Non-pigmented ciliary epithelial cell (primary cell): ENCODE data around the gene PLA2G2C.
A peak's percentile ranks its signal among the peaks of the same experiment; 100 is the strongest.

Experiments used
- DNase-seq: peaks from one replicate; pipeline ENCODE4 v3.0.0-alpha.2; 2010; ENCODE audit warnings: low read depth

The PLA2G2C gene

DNA sequence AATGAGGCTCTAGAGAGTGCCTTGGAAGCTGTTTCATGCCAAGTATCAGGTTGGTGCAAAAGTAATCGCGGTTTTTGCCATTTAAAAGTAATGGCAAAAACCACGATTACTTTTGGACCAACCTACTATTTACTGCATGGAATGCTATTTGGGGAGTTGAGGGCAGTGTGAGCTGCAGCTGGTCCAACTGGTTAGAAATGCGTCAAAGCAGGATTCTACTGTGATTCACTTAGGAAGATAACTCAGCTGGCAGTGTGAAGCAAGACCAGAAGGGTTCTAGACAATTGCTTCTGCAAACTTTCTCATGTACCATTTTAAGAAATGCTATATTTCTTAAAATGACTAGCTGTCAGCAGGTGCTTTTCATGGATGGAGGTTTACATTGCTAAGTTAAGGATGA lies 21.2 kb upstream of the PLA2G2C start:
- DNase-seq, result no peak

DNA sequence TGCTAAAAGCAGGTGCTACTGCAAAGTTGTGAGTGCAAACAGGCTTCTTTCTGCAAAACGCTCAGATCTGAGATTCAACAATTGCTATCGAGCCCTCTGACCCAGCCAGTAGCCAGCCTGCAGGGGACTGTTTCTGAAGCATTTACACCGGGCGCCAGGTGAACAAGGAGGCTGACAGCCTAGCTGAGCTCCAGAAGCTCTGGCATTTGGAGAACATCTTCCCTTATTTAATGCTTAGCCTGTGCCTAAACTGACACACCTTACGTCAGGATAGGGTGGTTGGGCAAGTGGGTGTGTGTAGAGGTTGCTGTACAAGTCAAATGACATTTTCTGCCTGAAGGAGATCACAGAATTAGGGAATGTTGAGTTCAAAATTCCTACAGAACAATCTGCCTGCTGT lies 15.8 kb upstream of the PLA2G2C start:
- no peak for DNase-seq

DNA sequence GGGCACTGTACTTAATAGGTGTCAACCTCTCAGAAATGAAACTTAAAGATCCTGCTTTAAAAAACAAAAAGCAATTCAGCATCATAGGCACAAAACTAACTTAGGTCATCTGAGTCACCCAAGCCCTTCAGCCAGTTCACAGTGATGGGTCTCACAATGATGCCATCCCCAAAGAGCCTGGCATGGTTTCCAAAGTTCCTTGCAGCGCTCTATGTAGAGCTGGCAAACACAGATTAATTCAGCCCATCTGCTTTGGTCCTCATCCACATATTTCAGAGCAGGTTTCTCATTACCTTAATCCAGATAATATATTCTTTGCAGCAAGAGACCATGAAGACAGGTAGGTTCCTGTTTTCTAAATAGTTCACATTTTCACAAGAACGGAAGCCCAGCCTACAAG lies 14.6 kb upstream of the PLA2G2C start:
- DNase-seq, result no peak

DNA sequence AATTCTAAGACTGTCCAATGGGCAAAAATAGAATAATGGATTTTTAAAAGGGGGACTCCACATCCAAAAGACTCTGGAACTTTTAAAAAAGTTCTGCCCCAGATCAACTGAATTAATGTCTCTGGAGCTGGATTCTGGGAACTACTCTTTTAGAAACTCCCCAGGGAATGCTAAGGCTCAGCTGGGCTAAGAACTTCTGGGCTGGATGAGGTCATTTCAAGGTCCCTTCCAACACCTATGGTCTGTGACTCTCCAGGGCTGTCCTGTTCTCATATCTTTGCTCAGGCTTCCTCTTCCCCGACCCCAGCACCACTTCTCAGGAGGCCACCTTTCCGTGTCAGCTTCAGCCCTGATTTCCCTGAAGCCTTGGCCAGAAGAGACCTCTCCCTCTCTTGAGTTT lies 13.5 kb upstream of the PLA2G2C start:
- DNase-seq, result no peak

DNA sequence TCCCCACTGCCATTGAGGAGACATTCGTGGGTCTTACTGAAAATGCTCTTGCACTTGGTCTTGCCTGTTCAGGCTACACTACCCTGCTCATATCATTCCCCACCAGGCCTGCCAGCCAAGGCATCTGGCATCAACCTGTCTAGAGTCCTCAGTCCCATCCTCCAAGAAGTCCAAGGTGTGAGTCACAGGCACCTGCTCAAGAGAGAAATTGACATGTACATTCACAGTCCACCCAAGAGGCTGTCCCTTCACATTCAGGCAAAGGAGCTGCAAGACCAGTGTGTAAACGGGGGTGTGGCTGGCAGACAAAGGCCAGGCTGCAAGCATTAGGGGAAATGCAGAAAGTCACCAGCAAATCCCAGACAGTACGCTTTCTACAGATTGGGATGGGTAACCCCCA lies 13.1 kb upstream of the PLA2G2C start:
- no peak for DNase-seq

DNA sequence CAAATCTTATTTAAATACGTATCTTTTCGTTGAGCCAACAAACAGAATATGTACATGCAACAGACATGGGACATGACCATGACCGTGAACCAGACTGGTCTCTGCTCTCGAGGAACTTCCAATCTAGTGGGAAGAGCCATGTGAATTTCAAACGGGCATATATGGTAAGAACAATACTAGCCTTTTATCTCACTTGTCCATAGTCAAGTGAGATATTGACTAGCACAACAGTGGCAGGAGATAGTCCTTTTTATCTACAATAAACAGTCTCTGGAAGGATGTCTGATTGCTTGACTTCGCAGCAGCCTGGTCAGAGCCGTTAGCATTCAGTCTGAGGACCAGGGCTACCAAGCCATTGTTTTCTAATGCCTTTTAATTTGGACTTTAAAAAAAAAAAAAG lies 12.6 kb upstream of the PLA2G2C start:
- no peak for DNase-seq

DNA sequence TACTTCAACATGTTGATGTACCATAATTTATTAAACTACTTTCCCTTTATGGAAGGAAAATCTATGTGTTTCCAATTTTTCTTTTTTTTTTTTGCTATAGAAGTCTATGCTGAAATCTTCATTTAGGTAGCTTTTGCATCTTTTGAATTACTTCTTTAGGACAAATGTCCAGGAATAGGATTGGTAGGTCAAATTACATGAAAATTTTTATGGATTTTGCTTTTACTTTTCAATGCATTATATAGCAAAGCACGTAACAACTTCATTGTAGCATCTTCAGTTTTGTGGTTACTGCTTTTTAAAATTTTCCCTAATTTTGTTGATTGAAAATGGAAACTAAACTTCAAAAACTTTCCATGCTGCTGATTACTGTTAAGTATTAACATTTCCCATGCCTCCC lies 12.0 kb upstream of the PLA2G2C start:
- DNase-seq, result no peak

DNA sequence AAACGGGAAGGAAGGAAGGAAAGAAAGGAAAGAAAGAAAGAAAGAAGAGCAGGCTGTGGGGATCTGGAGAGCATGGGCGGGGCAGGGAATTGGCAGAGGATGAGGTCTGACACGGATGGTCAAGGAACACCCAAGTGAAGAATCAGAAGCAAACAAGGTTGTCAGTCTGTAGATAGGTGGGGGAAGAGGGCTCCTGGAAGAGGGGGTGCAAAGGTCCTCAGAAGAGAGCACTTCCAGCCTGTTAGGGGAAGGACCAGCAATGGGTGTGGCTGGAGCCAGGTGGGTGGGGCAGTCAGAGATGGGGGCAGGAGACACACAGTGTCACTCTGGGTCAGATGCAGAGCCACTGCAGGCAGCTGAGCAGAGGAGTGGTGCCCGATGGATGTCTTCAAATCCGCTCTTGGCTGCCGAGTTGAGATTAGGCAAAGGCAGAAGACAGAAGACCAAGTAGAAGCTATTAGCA lies 11.0 kb upstream of the PLA2G2C start:
- DNase-seq, result no peak

DNA sequence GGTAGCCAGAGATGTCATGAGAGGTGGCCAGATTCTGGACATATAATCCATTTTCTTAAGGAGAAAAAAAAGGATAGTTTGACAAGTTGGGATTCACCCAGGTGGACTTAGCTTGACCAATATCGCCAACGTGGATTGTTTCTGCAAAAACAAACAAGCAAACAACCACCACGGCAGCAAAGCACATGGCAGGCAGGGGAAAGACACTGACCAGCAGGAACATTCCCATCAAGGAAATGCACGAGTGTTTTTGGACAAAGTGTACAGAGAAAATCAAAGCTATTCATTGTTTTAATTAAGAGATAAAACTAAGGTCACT lies 9.1 kb upstream of the PLA2G2C start:
- no peak for DNase-seq

DNA sequence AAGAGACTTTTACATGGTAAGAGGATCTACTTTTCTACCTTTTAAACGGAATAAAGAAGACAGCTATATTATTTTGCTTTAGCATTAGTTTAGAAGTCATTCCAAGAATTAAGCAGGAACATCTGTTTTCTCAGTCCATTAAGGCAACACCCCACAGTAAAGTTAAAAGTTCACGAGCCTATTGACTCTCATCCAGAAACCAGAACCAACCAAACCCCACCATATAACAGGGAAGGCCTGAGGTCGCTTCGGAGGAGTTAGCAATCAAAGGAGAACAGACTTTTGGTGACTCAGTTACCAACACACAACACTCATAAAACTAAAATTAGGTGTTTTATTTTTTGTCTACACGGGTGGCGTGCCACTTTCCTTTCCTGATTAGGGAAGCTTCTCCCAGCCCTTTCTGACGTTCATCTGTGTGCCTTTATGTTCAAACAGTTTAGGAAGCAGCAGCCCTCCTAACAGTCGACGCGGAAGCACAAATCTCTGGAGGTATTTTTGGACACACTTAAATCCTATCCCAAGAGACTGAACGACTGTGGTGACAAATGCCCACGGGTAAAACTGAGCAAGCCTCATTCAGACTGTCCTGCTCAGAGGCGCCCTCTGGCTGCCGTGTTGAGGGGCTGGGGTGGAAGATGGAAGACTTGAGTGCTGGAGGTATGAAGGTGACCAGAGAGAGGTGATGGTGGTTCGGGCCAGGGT lies 8.6 kb upstream of the PLA2G2C start:
- peak; percentile 5 for DNase-seq

DNA sequence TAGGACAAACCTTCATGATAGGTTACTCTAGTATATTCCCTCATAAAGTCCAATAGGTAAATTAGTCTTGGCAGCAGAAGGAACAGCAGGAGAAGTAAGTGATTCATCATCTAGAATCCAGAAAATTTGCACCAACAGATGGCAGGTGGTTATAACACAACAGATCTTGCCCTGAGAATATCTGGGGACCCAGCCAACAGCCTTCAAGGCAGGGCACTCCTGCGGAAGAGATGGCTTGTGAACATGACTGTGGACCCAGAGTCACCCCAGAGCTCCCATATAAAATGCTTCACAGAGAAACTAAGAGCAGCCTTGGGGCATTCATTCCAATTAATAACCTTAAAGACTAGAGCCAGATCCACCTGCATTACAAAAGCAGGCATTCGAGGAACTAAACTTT lies 7.9 kb upstream of the PLA2G2C start:
- DNase-seq, result no peak

DNA sequence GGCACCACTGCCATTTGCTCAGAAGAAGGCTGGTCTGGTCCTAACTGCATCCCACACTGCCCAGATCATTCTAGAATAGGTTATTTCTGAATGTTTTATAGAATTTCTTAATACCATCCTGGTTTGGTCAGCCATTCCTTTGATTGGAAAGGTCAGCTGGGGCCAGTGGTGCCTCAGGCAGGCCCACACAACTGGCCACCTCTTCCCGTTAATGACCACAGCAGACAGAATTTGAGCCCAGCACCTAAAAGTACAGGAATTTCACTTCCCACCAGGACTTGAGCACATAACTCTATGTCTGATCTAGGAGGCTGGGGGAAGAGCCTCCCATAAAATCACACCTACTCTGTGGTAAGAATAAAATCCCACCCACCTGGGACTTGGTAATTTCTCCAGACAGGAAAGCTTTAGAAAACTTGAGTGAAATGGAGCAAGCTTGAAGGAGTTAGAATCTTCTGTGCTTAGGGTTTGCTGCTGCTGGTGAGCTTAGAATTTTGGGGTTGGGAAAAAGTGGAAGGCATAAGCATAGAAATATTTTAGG lies 6.6 kb upstream of the PLA2G2C start:
- no peak for DNase-seq

DNA sequence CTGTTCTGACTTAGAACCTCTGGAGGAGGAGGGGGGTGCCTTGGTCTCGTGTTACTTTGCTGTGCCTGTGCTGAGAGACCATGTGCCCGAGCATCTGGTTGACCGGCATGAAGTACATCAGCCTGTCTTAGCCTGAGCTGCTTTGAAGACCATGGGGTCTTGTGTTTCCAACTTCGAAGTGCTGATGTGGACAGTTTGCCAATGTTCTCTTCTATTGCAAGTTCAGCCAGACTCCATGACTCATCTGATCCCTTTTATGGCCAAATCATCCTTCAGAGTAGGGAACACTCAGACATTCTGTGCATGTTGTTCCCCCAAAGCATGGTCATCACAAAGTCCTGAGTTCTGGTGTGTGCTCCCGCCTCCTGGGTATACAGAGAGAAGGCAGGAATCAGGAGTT lies 6.0 kb upstream of the PLA2G2C start:
- DNase-seq, result no peak

DNA sequence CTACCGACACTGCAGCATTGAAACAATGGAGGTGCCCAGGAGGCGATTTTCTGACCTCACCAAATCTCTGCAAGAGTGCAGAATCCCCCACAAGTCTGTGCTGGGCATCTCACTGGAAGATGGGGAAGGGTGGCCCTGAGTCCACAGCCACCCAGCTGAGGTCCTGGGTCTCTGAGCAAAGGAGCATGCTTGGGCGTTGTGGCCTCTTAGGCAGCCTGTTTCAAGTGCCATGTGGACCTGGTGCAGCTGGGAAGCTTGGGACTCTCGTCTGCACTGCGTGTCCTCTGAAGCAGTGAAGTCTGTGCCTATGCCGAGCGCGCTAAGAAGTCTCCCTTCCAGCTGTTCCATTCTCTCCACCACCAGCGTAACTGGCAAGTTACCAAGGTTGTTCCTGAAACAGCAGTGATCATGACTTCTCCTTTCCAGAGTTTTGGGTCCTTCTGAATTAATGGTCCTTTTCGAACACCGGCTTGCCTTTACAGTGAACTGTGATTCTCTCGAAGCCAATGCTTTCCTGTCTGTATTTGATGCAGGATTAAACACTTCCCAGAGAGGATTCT lies 5.0 kb upstream of the PLA2G2C start:
- DNase-seq, result no peak

DNA sequence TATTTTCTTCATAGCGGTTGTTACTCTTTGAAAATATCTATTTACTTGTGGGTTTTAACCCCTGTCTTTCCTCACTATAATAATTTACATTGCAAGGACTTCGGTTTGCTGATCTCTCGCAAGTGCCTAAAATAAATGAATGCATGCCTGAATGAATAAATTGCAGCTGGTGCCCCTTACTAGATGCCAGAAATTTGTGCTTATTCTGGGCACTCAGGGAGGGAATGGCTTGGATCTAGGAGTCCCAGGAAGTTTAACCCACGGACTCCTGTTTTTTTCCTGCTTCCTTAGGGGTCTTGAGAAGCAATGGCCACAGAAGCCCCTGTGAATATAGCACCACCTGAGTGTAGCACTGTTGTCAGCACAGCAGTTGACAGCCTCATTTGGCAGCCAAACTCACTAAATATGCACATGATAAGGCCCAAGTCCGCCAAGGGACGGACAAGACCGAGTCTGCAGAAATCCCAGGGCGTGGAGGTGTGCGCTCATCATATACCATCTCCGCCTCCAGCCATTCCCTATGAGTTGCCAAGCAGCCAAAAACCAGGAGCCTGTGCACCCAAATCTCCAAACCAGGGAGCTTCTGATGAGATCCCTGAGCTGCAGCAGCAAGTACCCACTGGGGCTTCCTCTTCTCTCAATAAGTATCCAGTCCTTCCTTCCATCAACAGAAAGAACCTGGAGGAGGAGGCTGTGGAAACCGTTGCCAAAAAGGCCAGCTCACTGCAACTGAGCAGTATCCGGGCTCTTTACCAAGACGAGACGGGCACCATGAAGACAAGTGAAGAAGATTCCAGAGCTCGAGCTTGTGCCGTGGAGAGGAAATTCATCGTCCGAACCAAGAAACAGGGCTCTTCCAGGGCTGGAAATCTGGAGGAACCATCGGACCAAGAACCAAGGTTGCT lies 4.2 kb upstream of the PLA2G2C start:
- DNase-seq, result no peak

DNA sequence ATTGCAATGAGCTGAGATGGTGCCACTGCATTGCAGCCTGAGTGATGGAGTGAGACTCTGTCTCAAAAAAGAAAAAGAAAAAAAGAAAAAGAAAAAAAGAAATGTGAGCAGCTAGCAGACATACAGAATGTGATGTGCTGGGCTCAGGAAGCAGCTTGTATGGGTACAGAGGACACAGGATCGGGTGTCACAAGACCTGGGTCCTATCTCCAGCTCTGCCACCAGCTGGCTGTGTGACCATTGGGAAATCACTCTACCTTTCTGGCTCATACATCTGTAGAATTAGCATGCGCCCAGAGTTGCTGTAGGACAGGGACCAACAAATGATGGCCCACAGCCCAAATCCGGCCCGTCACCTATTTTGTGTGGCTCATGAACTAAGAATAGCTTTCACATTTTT lies 3.3 kb upstream of the PLA2G2C start:
- DNase-seq, result no peak

DNA sequence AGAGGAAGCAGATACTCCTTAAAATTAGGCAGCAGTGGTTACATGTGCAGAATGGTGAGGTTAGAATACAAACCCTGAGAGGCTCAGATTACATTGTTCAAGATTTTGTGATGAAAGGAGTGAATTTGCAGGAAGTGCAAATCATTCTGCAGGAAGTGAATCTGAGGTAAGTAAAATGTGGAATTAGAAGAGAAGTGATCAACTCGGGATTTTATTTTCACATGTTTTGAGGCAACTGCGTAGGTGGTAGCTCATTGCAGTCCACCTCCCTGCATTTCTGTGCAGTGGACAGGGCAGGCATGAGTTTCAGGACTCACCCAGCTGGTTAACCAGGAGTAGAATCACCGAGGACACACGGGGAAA lies 2.1 kb upstream of the PLA2G2C start:
- no peak for DNase-seq

DNA sequence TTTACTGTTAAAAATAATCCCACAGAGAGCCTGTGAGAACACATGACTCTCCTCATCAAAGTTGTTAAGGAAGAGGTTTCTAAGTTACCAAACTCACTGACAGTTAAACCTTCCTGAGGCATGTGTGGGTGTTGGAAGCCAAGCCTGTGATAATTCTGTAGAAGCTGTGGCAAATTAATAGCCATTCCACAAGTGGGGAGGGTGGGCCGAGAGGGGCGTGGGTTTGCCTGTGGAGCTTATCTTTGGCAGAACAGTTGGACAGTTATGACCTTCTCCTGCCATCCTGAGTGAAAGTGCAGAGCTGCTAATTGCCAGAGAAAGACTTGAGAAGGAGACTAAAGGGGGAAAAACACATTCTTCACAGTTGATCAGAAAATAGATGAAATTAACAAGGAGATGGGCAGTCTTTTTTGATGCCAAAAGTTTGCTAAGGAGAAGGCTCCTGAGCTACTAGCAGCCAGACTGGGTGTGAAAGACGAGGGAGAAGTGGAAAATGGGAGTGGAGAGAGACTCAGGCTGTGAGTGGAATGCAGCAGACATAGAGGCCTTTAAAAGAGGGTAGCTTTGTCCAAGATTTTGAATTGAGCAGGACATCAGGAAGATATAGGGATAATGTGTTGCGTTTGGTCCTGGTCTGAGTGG lies 1.6 kb upstream of the PLA2G2C start:
- no peak for DNase-seq

DNA sequence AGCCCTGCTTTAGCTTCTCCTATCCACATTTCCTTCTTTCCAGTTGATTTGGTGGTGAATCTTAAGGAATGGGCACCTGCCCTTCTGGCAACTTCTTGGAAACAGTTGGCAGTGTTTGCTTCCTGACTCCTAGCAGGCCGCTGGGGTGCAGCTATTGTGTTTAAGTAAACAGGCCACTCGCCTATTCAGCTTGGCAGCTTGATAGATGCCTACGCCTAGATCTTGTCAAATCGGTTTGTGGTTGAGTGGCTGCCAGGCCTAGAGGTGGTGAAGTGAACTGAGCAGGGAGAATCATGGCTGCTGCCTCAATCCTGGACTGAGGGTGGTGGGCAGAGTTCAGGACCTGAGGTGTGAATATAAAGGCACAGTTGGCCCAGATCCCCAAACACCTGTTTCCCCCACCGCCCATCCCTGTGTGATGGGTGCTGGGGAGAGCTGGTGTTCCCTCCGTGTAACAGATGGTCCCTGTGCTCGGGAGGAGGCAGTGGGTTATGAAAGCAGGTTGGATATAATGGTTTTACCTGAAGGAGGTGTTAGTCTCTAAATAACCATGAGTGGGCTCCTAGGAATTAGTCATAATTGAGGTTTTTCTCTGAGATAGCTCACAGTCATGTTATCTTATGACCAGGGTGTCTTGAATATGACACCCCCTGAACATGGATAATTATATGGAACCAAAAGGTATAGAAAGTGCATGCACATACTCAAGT lies 940 bp upstream of the PLA2G2C start:
- DNase-seq, result no peak

DNA sequence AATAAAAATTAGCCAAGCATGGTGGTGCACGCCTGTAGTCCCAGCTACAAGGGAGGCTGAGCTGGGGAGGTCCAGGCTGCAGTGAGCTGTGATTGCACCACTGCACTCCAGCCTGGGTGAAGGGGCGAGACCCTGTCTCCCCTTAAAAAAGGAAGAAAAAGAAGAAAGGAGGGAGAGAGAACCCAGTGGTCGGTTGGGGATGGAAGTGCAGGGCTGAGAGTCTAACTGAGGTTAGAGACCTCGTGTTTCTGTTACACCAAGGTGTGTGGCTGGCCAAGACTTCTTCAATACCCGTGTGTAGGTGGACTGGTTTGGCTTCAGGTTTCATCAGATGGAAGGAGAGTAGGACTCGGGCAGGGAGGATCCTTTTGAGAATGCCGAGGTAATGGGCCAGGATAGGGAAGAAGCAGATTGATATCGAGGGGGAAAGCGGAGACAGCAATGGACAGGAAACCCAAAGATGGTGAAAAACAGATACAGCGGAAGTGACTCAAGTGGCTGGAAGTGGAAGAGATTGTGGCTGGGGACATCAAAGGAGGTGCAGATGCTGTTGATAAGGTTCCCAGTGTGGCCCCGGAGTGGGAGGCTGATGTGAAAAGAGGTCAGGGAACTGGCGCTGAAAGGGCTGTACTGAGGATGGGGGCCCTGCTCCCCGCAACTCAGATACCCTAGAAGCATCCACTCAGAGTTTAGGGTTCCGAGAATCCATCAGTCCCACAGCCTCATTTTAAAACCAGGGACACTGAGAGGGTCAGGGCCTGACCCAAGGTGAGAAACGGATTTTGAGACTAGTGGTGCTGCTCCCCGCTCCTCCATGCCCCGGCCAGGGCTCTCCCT lies 1.1 kb downstream of the PLA2G2C start:
- no peak for DNase-seq

DNA sequence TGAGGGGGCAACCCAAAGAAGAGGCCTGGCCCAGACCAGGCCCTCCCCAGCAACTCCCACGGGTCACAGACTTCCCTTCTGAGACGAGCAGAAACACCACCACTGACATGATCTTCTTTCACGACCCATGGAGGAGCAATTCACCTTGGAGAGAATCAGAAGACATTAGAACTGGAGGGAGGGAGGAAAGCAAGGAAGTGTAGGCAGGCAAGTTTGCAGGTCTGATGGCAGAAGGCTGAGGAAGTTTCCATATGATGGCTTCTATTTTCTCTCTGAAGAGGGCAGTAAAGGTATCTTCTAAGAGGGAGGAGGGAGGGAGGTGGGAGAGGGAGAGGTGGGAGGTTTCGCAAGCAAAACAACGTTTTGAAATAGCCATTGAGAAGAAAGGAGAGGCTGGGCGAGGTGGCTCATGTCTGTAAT lies 1.8 kb downstream of the PLA2G2C start:
- no peak for DNase-seq
